K562 (cell line): ENCODE results near the gene INTS1. TPM values are rescaled to one million over a fixed set of nuclear protein-coding genes. Genes with fewer than 3 reads are reported as not detected.

ENCODE experiments used
- ATAC-seq: fragments of 200-7000 bp; cut with Tn5 transposase; 3 replicates; pipeline ENCODE4 v1.9.1; 2020; ENCODE audit warnings: moderate library complexity
- BruUV-seq: library from RNA; stranded (reverse); fragments of 400-500 nt; replicated peaks from 2 replicates; lab custom pipeline; 2021; lab: Mats Ljungman, UMichigan
- CTCF ChIA-PET: fragments of 300-600 bp; formaldehyde crosslinking; extraction: SDS; loops from one replicate; lab custom pipeline; 2021; ENCODE audit warnings: low intra/inter-chr PET ratio; lab: Yijun Ruan, JAX
- POLR2A ChIA-PET: fragments of 300-600, 350-650 bp; sonication (Branson Sonifier 250); formaldehyde crosslinking; extraction: SDS; loops from one replicate; lab custom pipeline; 2021; ENCODE audit warnings: antibody characterized with exemption, inconsistent platforms; lab: Yijun Ruan, JAX
- DNase-seq, 4 experiments: peaks; one replicate each; pipeline versions ENCODE4 v3.0.0 to v3.0.0-alpha.2; 2011 to 2018; ENCODE audit warnings: low spot score in 3 of 4, mixed read lengths in 3 of 4; ENCODE audit errors: extremely low read depth in 1 of 4
- FAIRE-seq: peaks from 2 replicates; lab custom pipeline; 2011; peaks lifted over from hg19 to GRCh38; lab: Jason Lieb, UNC
- H2AFZ ChIP-seq: 2 replicates; pipeline ENCODE4 v1.6.0; 2011; ENCODE audit warnings: low read depth, low read length, control low read depth, inconsistent platforms
- H3K27ac ChIP-seq: fragments of 200-600 bp; 3 replicates; pipeline ENCODE4 v1.8.0; 2011; ENCODE audit warnings: low read depth, mild to moderate bottlenecking, control low read depth, inconsistent platforms, low read length, moderate library complexity, mixed read lengths; ENCODE audit errors: extremely low read depth
- H3K27me3 ChIP-seq, 2 experiments: fragments of 300-600 bp in 1 of 2; 2 replicates in 1 of 2; 3 replicates in 1 of 2; pipeline versions ENCODE4 v1.6.0 to v1.8.0; 2011; ENCODE audit warnings: inconsistent platforms in 2 of 2, low read length in 2 of 2, mild to moderate bottlenecking in 1 of 2, mixed read lengths in 1 of 2, moderate library complexity in 1 of 2; ENCODE audit not compliant: control insufficient read depth in 2 of 2, insufficient read depth in 2 of 2
- H3K36me3 ChIP-seq: fragments of 300-600 bp; 3 replicates; pipeline ENCODE4 v1.8.0; 2011; ENCODE audit warnings: mild to moderate bottlenecking, low read length, inconsistent platforms; ENCODE audit not compliant: control insufficient read depth, insufficient read depth
- H3K4me1 ChIP-seq, 2 experiments: fragments of 200-600 bp in 1 of 2; replicated peaks in 1 of 2; 2 replicates in 1 of 2; 3 replicates in 1 of 2; pipeline versions ENCODE4 v1.5.1 to v1.8.0; 2011; ENCODE audit warnings: inconsistent platforms in 2 of 2, low read length in 2 of 2, mild to moderate bottlenecking in 1 of 2, mixed read lengths in 1 of 2, moderate library complexity in 1 of 2; ENCODE audit not compliant: control insufficient read depth in 2 of 2, insufficient read depth in 2 of 2
- H3K4me2 ChIP-seq: 2 replicates; pipeline ENCODE4 v1.6.1; 2011; ENCODE audit warnings: low read length, control low read depth, inconsistent platforms, mixed read lengths; ENCODE audit not compliant: insufficient read depth
- H3K4me3 ChIP-seq: fragments of 200-600 bp; sonication (generic), shearing (Covaris generic); 2 replicates; pipeline ENCODE4 v1.5.1; 2016; ENCODE audit warnings: control low read depth, inconsistent platforms
- H3K79me2 ChIP-seq: fragments of 200-600 bp; 3 replicates; pipeline ENCODE4 v1.8.0; 2011; ENCODE audit warnings: low read length, inconsistent platforms; ENCODE audit not compliant: control insufficient read depth, insufficient read depth
- H3K9ac ChIP-seq, 2 experiments: 2 replicates each; pipeline versions ENCODE4 v1.6.0 to v1.6.1; 2011; ENCODE audit warnings: low read depth in 2 of 2, low read length in 2 of 2, control low read depth in 1 of 2, inconsistent platforms in 1 of 2, mild to moderate bottlenecking in 1 of 2, mixed read lengths in 1 of 2; ENCODE audit not compliant: insufficient read depth in 1 of 2
- H3K9me1 ChIP-seq: one replicate; pipeline ENCODE4 v1.6.0; 2011; ENCODE audit warnings: inconsistent platforms, mild to moderate bottlenecking, low read length, moderate library complexity; ENCODE audit not compliant: control insufficient read depth, insufficient read depth
- H3K9me3 ChIP-seq: replicated peaks from 2 replicates; pipeline ENCODE4 v1.5.1; 2011; ENCODE audit warnings: low read depth, low read length, inconsistent platforms; ENCODE audit not compliant: control insufficient read depth, insufficient read depth
- H4K20me1 ChIP-seq: replicated peaks from 2 replicates; pipeline ENCODE4 v1.6.1; 2011; ENCODE audit warnings: low read length, inconsistent platforms, mixed read lengths; ENCODE audit not compliant: control insufficient read depth, insufficient read depth
- EGR1 ChIP-seq: fragments of 450-650 bp; conservative IDR thresholded peaks from 2 replicates; pipeline ENCODE4 v1.6.1; 2017; ENCODE audit warnings: mild to moderate bottlenecking
- NR4A1 ChIP-seq, 2 experiments: fragments of 250-450 bp in 1 of 2; fragments of 450-650 bp in 1 of 2; sonication (Bioruptor Pico) in 1 of 2; IDR thresholded peaks; 2 replicates each; pipeline versions ENCODE4 v1.4.0 to v1.6.1; 2016 to 2020; ENCODE audit warnings: mild to moderate bottlenecking in 2 of 2, missing compliant biosample characterization in 1 of 2, missing genetic modification characterization in 1 of 2, moderate library complexity in 1 of 2
- RBFOX2 ChIP-seq: fragments of 200-400 bp; formaldehyde crosslinking; IDR thresholded peaks from 2 replicates; pipeline ENCODE4 v1.6.1; 2017; ENCODE audit warnings: low read depth, mild to moderate bottlenecking, low read length, moderate library complexity
- ZNF584 ChIP-seq: fragments of 200-800 bp; sonication (Bioruptor generic); IDR thresholded peaks from 2 replicates; pipeline ENCODE4 v1.6.1; 2016; ENCODE audit warnings: low read depth, mild to moderate bottlenecking, missing genetic modification characterization, missing compliant biosample characterization
- WGBS: fragments of 100-300 bp; shearing (Covaris generic); methylation state at CpG from one replicate; pipeline ENCODE4 v1.1.6; 2016; ENCODE audit warnings: low coverage, mixed read lengths; ENCODE audit not compliant: insufficient coverage; ENCODE audit errors: missing lambda C conversion rate; 5-methylcytosine and 5-hydroxymethylcytosine counted together
- in situ Hi-C: fragments of 300-500 bp; cut with MboI; formaldehyde crosslinking; loops from 4 replicates; pipeline ENCODE4 v1.15.0; 2018; ENCODE audit warnings: inconsistent platforms, mixed read lengths
- intact Hi-C: fragments of 100-400 bp; cut with micrococcal nuclease; formaldehyde crosslinking; loops from 2 replicates; pipeline ENCODE4 v1.14.2; 2022
- polyA plus RNA-seq, 8 experiments: library from polyadenylated mRNA; depleted of rRNA in 4 of 8; stranded (reverse) in 5 of 8; unstranded in 3 of 8; fragments of >200 nt; fragmentation: Nextera tagmentation in 2 of 8; fragmentation: Illumina TruSeq in 1 of 8; extraction: Ambion mirVana in 2 of 8; extraction: Trizol in 1 of 8; gene quantifications; 2 replicates each; pipeline versions ENCODE4 v1.2.1 to v1.2.3, GENCODE V29; 2011 to 2014; ENCODE audit warnings: inconsistent platforms in 1 of 8, missing spikeins in 1 of 8
- total RNA-seq, 7 experiments: library from RNA; depleted of rRNA in 6 of 7; stranded (reverse); fragments of >200 nt in 6 of 7; fragmentation: Illumina TruSeq in 2 of 7; extraction: Trizol in 2 of 7; gene quantifications; 2 replicates each; pipeline versions ENCODE4 v1.2.1 to v1.2.3, GENCODE V29; 2011 to 2021; ENCODE audit warnings: low replicate concordance in 1 of 7
- TF ChIP-seq, protein P1 (sequence below): sonication (generic); formaldehyde crosslinking; IDR thresholded peaks from 2 replicates; pipeline ENCODE4 v1.8.1; 2023; ENCODE audit warnings: mild to moderate bottlenecking, missing genetic modification reagents
- TF ChIP-seq, protein P2 (sequence below): fragments of 450-650 bp; IDR thresholded peaks from 2 replicates; pipeline ENCODE4 v1.6.1; 2017; ENCODE audit warnings: antibody characterized with exemption

The INTS1 gene
- total and polyA plus RNA-seq, 9 of the 15 experiments (the other 6 are each of a cell fraction or from before 2014, with no cell fraction given), result 0.34 to 119 (median 18.5) TPM

DNA sequence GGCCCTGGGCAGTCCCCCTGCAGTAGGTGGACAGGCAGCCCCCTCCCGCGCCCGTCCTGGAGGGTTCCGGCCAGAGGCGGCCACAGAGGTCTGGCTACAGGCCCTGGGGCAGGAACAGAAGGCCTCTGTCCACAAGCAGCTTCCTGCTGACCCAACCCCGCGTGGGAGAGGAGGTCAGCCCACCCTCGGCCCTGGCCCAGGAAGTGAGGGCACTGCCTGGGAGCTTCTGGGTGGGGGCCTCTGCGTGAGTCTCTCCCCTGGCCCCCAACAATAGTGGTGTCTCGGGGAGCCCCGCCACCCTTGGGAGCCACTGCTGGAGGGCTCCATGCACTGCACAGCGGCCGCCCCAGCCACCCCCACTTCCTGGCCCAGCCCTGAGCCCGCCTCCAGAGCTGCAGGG, 49.6 kb downstream of the INTS1 start:
- H3K36me3 ChIP-seq, result peaks cover 55% of the 10 kb centered on the region; the same call in 1 of the 3 replicates
- no peak overlapping the region for H3K4me3 ChIP-seq

More for the DNA sequence above, 49.6 kb downstream of the INTS1 start:
- intact Hi-C loops, result no loop called here
- ChIA-PET CTCF (no interaction called here), POLR2A (interaction anchor here (0.8 kb wide), 1 partner anchor 43 kb away, joined by 3 read pairs; no protein-coding TSS in a partner anchor)
- Histone ChIP-seq H2AFZ (no peak overlapping the region), H3K9ac (peak overlapping the region in 1 of 2 experiments; percentile 86; a peak in 2 of 4 replicates), H4K20me1 (peaks cover 11% of the 10 kb centered on the region; the same call in 1 of the 2 replicates), H3K9me1 (no peaks in the 10 kb centered on the region), H3K27me3 (no peaks in the 10 kb centered on the region), H3K9me3 (no peaks in the 10 kb centered on the region), H3K4me2 (no peak overlapping the region), H3K4me1 (peaks cover 14 to 94% of the 10 kb centered on the region in 2 experiments; a peak in 4 of 5 replicates), H3K79me2 (peaks cover 89% of the 10 kb centered on the region), H3K27ac (no peak overlapping the region; the same call in 2 of the 3 replicates)
- FAIRE-seq (no peak), DNase-seq (peak in 1 of 4 experiments; percentile 37), ATAC-seq (no peak)
- in situ Hi-C loops, result no loop called here
- TF ChIP-seq NR4A1 (CRISPR knock-in tag; IDR thresholded peaks at IDR 0.05), result no peak
- no peak for TF ChIP-seq NR4A1 (tag; IDR thresholded peaks at IDR 0.05)
- TF ChIP-seq, protein P1, sequence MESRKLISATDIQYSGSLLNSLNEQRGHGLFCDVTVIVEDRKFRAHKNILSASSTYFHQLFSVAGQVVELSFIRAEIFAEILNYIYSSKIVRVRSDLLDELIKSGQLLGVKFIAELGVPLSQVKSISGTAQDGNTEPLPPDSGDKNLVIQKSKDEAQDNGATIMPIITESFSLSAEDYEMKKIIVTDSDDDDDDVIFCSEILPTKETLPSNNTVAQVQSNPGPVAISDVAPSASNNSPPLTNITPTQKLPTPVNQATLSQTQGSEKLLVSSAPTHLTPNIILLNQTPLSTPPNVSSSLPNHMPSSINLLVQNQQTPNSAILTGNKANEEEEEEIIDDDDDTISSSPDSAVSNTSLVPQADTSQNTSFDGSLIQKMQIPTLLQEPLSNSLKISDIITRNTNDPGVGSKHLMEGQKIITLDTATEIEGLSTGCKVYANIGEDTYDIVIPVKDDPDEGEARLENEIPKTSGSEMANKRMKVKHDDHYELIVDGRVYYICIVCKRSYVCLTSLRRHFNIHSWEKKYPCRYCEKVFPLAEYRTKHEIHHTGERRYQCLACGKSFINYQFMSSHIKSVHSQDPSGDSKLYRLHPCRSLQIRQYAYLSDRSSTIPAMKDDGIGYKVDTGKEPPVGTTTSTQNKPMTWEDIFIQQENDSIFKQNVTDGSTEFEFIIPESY (CRISPR knock-in tag), result peak; percentile 92
- TF ChIP-seq, protein P2, sequence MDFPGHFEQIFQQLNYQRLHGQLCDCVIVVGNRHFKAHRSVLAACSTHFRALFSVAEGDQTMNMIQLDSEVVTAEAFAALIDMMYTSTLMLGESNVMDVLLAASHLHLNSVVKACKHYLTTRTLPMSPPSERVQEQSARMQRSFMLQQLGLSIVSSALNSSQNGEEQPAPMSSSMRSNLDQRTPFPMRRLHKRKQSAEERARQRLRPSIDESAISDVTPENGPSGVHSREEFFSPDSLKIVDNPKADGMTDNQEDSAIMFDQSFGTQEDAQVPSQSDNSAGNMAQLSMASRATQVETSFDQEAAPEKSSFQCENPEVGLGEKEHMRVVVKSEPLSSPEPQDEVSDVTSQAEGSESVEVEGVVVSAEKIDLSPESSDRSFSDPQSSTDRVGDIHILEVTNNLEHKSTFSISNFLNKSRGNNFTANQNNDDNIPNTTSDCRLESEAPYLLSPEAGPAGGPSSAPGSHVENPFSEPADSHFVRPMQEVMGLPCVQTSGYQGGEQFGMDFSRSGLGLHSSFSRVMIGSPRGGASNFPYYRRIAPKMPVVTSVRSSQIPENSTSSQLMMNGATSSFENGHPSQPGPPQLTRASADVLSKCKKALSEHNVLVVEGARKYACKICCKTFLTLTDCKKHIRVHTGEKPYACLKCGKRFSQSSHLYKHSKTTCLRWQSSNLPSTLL, result no peak
- TF ChIP-seq ZNF584 (CRISPR knock-in tag), result no peak
- TF ChIP-seq RBFOX2, result peak; percentile 29; the same call in 1 of the 2 replicates
- TF ChIP-seq EGR1, result 0 out of 2 replicates have a peak, but pooled peaks have one; percentile 23
- BruUV-seq, result no TSS peak
- WGBS, result 74% methylated on average over 10 of the region's 14 CpGs
